Right ventricle myocardium inferior (tissue), 1 donor: ENCODE data around the gene RFX1. TPM values are rescaled to one million over a fixed set of nuclear protein-coding genes. Genes with fewer than 3 reads are reported as not detected.
A peak's percentile ranks its signal among the peaks of the same experiment; 100 is the strongest.
"Not testable (repeated sequence)": the region's sequence is repeated elsewhere in the genome, so short reads cannot be mapped to it uniquely, and the experiment has no call there.

Source experiments
- ATAC-seq: fragments of 200-7000 bp; cut with Tn5 transposase; one replicate; pipeline ENCODE4 v1.9.1; 2020; ENCODE audit warnings: mild to moderate bottlenecking, moderate library complexity
- DNase-seq: peaks from one replicate; pipeline ENCODE4 v3.0.0; 2021; ENCODE audit errors: missing footprints
- intact Hi-C: fragments of 100-400 bp; cut with DNase I; formaldehyde crosslinking; loops from one replicate; pipeline ENCODE4 v1.11.0; 2022
- long read RNA-seq: library from polyadenylated mRNA; unstranded; transcript quantifications from one replicate; pipeline ENCODE4 v2.0.0, GENCODE V29; 2021
- total RNA-seq: library from RNA; stranded (reverse); fragmentation: NEBNext Ultra II Directional; extraction: Animal tissue kit (Norgen Biotek cat#: 25700); gene quantifications from one replicate; pipeline ENCODE4 v1.2.1, GENCODE V29; 2021
- donor health status: DM: no; HTN: yes; CAD: no; lungs with severe emphysema.

RFX1 gene
- 15.4 TPM for total RNA-seq
- long read RNA-seq, partial matches to known transcripts = 4 of 4 reads
- long read RNA-seq, other reads (novel, unspliced or antisense) = 0 of 4 reads

- ATAC-seq (peak; percentile 88), DNase-seq (peak; percentile 100)
- intact Hi-C loops = loop anchor here (2.0 kb wide), 1 partner anchor 53 kb away; the partner anchor contains the start of gene DCAF15
Measured at GRCh38 chr19:14006085-14006765, at the start of gene RFX1. RFX1 (minus strand) TSS chr19:14006320; CDS start chr19:13993843, 12,477 bp downstream.

- intact Hi-C loops = no loop called here
- ATAC-seq (no peak), DNase-seq (no peak)
Measured at GRCh38 chr19:14055396-14055795, 49.3 kb upstream of the RFX1 start.

- DNase-seq = no peak
- no peak for ATAC-seq
- intact Hi-C loops = no loop called here
Measured at GRCh38 chr19:14054721-14055120, 48.6 kb upstream of the RFX1 start.

GRCh38 chr19:14054099-14054498 is 48.0 kb upstream of the RFX1 start:
- DNase-seq = no peak
- intact Hi-C loops = no loop called here
- ATAC-seq = no peak

- intact Hi-C loops = no loop called here
- ATAC-seq (no peak), DNase-seq (no peak)
Measured at GRCh38 chr19:14053500-14053899, 47.4 kb upstream of the RFX1 start.

- ATAC-seq (no peak), DNase-seq (no peak)
- intact Hi-C loops = no loop called here
Measured at GRCh38 chr19:14053032-14053431, 46.9 kb upstream of the RFX1 start.

- DNase-seq (no peak), ATAC-seq (no peak)
- intact Hi-C loops = no loop called here
Measured at GRCh38 chr19:14052470-14052869, 46.4 kb upstream of the RFX1 start.

GRCh38 chr19:14051980-14052379 is 45.9 kb upstream of the RFX1 start:
- intact Hi-C loops = no loop called here
- no peak for DNase-seq

GRCh38 chr19:14050961-14051360 is 44.8 kb upstream of the RFX1 start:
- ATAC-seq, DNase-seq, intact Hi-C loops: not testable (repeated sequence)

More at GRCh38 chr19:14051980-14052379, 45.9 kb upstream of the RFX1 start:
- ATAC-seq = no peak

GRCh38 chr19:14050512-14050911 is 44.4 kb upstream of the RFX1 start:
- intact Hi-C loops = no loop called here
- ATAC-seq (no peak), DNase-seq (no peak)

GRCh38 chr19:14048443-14049153 is 42.5 kb upstream of the RFX1 start:
- peak; percentile 50 for ATAC-seq
- intact Hi-C loops = no loop called here
- peak; percentile 80 for DNase-seq

- intact Hi-C loops, DNase-seq, ATAC-seq: not testable (repeated sequence)
Measured at GRCh38 chr19:14047866-14048265, 41.7 kb upstream of the RFX1 start.

- DNase-seq = not testable (repeated sequence)
- intact Hi-C loops = loop anchor here (2.0 kb wide), 1 partner anchor 162 kb away; no protein-coding TSS in a partner anchor
- ATAC-seq = peak; percentile 88
Measured at GRCh38 chr19:14042659-14043608, 36.8 kb upstream of the RFX1 start.

- DNase-seq (no peak), ATAC-seq (no peak)
- intact Hi-C loops = no loop called here
Measured at GRCh38 chr19:14039181-14039580, 33.1 kb upstream of the RFX1 start.

- intact Hi-C loops = no loop called here
- ATAC-seq (no peak), DNase-seq (no peak)
Measured at GRCh38 chr19:14035706-14036105, 29.6 kb upstream of the RFX1 start.

- intact Hi-C loops, ATAC-seq, DNase-seq: not testable (repeated sequence)
Measured at GRCh38 chr19:14035159-14035558, 29.0 kb upstream of the RFX1 start.

- ATAC-seq = no peak
- DNase-seq = no peak
- intact Hi-C loops = no loop called here
Measured at GRCh38 chr19:14033946-14034345, 27.8 kb upstream of the RFX1 start.

GRCh38 chr19:14031719-14032480 is 25.8 kb upstream of the RFX1 start, which contains the start of gene IL27RA:
IL27RA (plus strand) TSS chr19:14031762; CDS start chr19:14031873, 111 bp downstream.
- intact Hi-C loops = no loop called here
- DNase-seq (peak; percentile 86), ATAC-seq (peak; percentile 78)
